Astrocyte (in vitro differentiated cells and primary cell): ENCODE results near the gene SMC1B. TPM values are rescaled to one million over a fixed set of nuclear protein-coding genes. Genes with fewer than 3 reads are reported as not detected.

Experiments used
- DNase-seq: peaks from one replicate; pipeline ENCODE4 v3.0.0-alpha.2; 2010; ENCODE audit warnings: low read depth
- FAIRE-seq: peaks from 2 replicates; lab custom pipeline; 2011; peaks lifted over from hg19 to GRCh38; lab: Jason Lieb, UNC
- H2AFZ ChIP-seq: 2 replicates; pipeline ENCODE4 v1.6.0; 2012; ENCODE audit warnings: low read depth, low read length, inconsistent platforms
- H3K27ac ChIP-seq: 2 replicates; pipeline ENCODE4 v1.5.1; 2011; ENCODE audit warnings: low read depth, low read length, inconsistent platforms
- H3K27me3 ChIP-seq: 2 replicates; pipeline ENCODE4 v1.6.0; 2011; ENCODE audit warnings: low read length, inconsistent platforms; ENCODE audit not compliant: insufficient read depth
- H3K36me3 ChIP-seq: 2 replicates; pipeline ENCODE4 v1.5.1; 2011; ENCODE audit warnings: low read length, inconsistent platforms; ENCODE audit not compliant: insufficient read depth
- H3K4me1 ChIP-seq: 2 replicates; pipeline ENCODE4 v1.5.1; 2011; ENCODE audit warnings: low read length, inconsistent platforms; ENCODE audit not compliant: insufficient read depth
- H3K4me2 ChIP-seq: 2 replicates; pipeline ENCODE4 v1.6.0; 2012; ENCODE audit warnings: low read length, inconsistent platforms
- H3K4me3 ChIP-seq: 2 replicates; pipeline ENCODE4 v1.5.1; 2011; ENCODE audit warnings: low read depth, mild to moderate bottlenecking, low read length, inconsistent platforms; ENCODE audit not compliant: insufficient read depth
- H3K79me2 ChIP-seq: 2 replicates; pipeline ENCODE4 v1.6.0; 2012; ENCODE audit warnings: mild to moderate bottlenecking, low read length, inconsistent platforms; ENCODE audit not compliant: insufficient read depth
- H3K9ac ChIP-seq: 2 replicates; pipeline ENCODE4 v1.6.0; 2012; ENCODE audit warnings: mild to moderate bottlenecking, low read length, inconsistent platforms
- H3K9me3 ChIP-seq: 2 replicates; pipeline ENCODE4 v1.5.1; 2012; ENCODE audit warnings: low read depth, mild to moderate bottlenecking, low read length, inconsistent platforms; ENCODE audit not compliant: insufficient read depth
- H4K20me1 ChIP-seq: 2 replicates; pipeline ENCODE4 v1.6.0; 2012; ENCODE audit warnings: low read length, inconsistent platforms; ENCODE audit not compliant: insufficient read depth
- H3K27ac Mint-ChIP-seq: one replicate; pipeline ENCODE4 v1.8.0; 2021; ENCODE audit warnings: mild to moderate bottlenecking, mixed read lengths; ENCODE audit not compliant: unreplicated experiment
- H3K27me3 Mint-ChIP-seq: one replicate; pipeline ENCODE4 v1.8.0; 2021; ENCODE audit warnings: low read depth, mixed read lengths; ENCODE audit not compliant: unreplicated experiment
- H3K36me3 Mint-ChIP-seq: one replicate; pipeline ENCODE4 v1.8.0; 2021; ENCODE audit warnings: low read depth, mixed read lengths; ENCODE audit not compliant: unreplicated experiment
- H3K4me1 Mint-ChIP-seq: one replicate; pipeline ENCODE4 v1.8.0; 2021; ENCODE audit warnings: low read depth, mixed read lengths; ENCODE audit not compliant: unreplicated experiment
- H3K4me3 Mint-ChIP-seq: one replicate; pipeline ENCODE4 v1.8.0; 2021; ENCODE audit warnings: mild to moderate bottlenecking, moderate library complexity, mixed read lengths; ENCODE audit not compliant: unreplicated experiment
- H3K9me3 Mint-ChIP-seq: one replicate; pipeline ENCODE4 v1.8.0; 2021; ENCODE audit warnings: mild to moderate bottlenecking, mixed read lengths; ENCODE audit not compliant: unreplicated experiment
- EZH2 ChIP-seq: IDR thresholded peaks from 2 replicates; pipeline ENCODE4 v1.6.1; 2012; ENCODE audit warnings: mild to moderate bottlenecking, low read length, inconsistent platforms; ENCODE audit not compliant: insufficient read depth
- total RNA-seq: library from RNA; stranded (reverse); gene quantifications from 2 replicates; pipeline ENCODE4 v1.2.1, GENCODE V29; 2021
- TF ChIP-seq, protein P1 (sequence below): IDR thresholded peaks from 2 replicates; pipeline ENCODE4 v1.5.1; 2011; ENCODE audit warnings: low read depth, mild to moderate bottlenecking, inconsistent platforms, low read length, moderate library complexity; ENCODE audit not compliant: insufficient read depth

Gene SMC1B
- total RNA-seq, 1 donor from 2014 or later, result not detected

DNA sequence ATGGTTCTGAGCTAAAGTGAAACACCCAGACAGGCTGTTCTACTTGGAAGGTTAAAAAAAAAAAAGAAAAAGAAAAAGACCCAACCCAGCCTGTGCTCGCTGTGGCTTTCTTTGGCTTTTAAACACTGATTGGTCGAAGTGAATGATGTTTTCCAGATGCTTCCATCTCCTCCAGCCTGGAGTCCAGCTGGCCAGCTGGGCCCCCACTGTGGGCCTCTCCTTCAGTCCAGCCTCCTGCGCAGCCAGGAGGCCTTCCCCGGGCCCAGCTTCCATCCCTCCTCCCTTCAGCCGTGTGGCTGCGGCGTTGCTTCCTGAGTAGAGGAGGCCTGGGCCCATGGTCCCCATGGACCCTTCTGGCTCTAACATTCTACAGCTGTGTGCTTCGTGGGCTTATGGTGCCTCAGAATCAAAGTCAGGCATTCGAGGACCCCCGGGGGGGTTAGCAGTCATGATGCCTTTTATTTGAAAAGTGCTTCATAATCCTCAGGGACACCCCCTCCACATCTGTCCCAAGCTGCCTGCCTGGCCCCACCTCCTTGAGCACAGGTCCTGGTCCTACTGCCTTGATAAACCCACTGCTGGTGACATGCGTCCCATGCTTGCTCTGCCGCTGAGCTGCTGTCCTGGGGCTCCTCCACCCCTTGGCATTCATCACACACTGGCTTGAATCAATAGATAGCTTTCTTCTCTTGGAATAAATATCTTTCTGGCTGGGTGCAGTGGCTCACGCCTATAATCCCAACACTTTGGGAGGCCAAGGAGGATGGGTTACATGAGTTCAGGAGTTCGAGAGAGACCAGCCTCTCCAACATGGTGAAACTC lies 47.1 kb upstream of the SMC1B start:
- no peaks in the 10 kb centered on the region for H3K9me3 ChIP-seq
- Mint-ChIP-seq H3K27me3 (peaks cover 23% of the 10 kb centered on the region), H3K27ac (no peak overlapping the region), H3K4me3 (no peak overlapping the region), H3K9me3 (peaks cover 5% of the 10 kb centered on the region), H3K36me3 (no peaks in the 10 kb centered on the region), H3K4me1 (no peaks in the 10 kb centered on the region)
- no peaks in the 10 kb centered on the region for H3K79me2 ChIP-seq
- no peak overlapping the region for H3K4me2 ChIP-seq
- H3K27ac ChIP-seq, result no peak overlapping the region
- no peaks in the 10 kb centered on the region for H3K27me3 ChIP-seq
- no peaks in the 10 kb centered on the region for H3K4me1 ChIP-seq
- FAIRE-seq (no peak), DNase-seq (no peak)
- H2AFZ ChIP-seq, result no peak overlapping the region
- TF ChIP-seq, protein P1, sequence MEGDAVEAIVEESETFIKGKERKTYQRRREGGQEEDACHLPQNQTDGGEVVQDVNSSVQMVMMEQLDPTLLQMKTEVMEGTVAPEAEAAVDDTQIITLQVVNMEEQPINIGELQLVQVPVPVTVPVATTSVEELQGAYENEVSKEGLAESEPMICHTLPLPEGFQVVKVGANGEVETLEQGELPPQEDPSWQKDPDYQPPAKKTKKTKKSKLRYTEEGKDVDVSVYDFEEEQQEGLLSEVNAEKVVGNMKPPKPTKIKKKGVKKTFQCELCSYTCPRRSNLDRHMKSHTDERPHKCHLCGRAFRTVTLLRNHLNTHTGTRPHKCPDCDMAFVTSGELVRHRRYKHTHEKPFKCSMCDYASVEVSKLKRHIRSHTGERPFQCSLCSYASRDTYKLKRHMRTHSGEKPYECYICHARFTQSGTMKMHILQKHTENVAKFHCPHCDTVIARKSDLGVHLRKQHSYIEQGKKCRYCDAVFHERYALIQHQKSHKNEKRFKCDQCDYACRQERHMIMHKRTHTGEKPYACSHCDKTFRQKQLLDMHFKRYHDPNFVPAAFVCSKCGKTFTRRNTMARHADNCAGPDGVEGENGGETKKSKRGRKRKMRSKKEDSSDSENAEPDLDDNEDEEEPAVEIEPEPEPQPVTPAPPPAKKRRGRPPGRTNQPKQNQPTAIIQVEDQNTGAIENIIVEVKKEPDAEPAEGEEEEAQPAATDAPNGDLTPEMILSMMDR, result no peak
- TF ChIP-seq EZH2, result no peak
- no peaks in the 10 kb centered on the region for H3K36me3 ChIP-seq
- H3K9ac ChIP-seq, result no peak overlapping the region
- H3K4me3 ChIP-seq, result no peak overlapping the region
- H4K20me1 ChIP-seq, result no peaks in the 10 kb centered on the region

DNA sequence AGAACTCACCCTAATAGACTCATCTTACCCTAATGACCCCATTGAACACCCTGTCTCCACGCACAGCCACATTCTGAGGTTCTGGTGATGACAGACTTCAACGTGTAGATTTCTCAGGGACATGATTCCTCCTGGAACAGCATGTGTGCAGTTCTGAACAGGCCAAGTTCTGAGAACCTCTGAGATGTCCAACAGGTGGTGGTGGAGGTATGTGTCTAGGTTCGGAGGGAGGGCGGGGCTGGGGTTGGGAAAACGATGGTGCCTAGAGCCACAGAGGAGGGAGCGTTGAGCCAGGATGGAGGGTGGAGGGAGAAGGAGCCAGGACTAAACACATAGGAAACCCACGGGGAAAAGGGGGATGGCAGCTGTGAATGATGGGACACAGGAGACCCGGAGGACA lies 45.8 kb upstream of the SMC1B start:
- Mint-ChIP-seq H3K4me3 (no peak overlapping the region), H3K4me1 (no peaks in the 10 kb centered on the region)
- H3K4me1 ChIP-seq, result no peaks in the 10 kb centered on the region

More for the DNA sequence above, 45.8 kb upstream of the SMC1B start:
- Histone ChIP-seq H2AFZ (no peak overlapping the region), H4K20me1 (no peaks in the 10 kb centered on the region), H3K4me3 (no peak overlapping the region), H3K27ac (no peak overlapping the region), H3K79me2 (no peaks in the 10 kb centered on the region), H3K4me2 (no peak overlapping the region), H3K9me3 (no peaks in the 10 kb centered on the region), H3K27me3 (no peaks in the 10 kb centered on the region), H3K9ac (no peak overlapping the region), H3K36me3 (no peaks in the 10 kb centered on the region)
- Mint-ChIP-seq H3K27ac (no peak overlapping the region), H3K9me3 (peaks cover 5% of the 10 kb centered on the region), H3K36me3 (no peaks in the 10 kb centered on the region), H3K27me3 (peaks cover 30% of the 10 kb centered on the region)
- FAIRE-seq, result no peak
- DNase-seq, result no peak
- TF ChIP-seq, protein P1, result no peak
- TF ChIP-seq EZH2, result no peak
